H9 (cell line): ENCODE measurements around the gene BNIP1. TPM values are rescaled to one million over a fixed set of nuclear protein-coding genes. Genes with fewer than 3 reads are reported as not detected.
A peak's percentile ranks its signal among the peaks of the same experiment; 100 is the strongest.

Source experiments
- DNase-seq: peaks from one replicate; pipeline ENCODE4 v3.0.0-alpha.2; 2017
- H2AFZ ChIP-seq: one replicate; pipeline ENCODE4 v1.6.1; 2013; ENCODE audit warnings: mild to moderate bottlenecking, low read length, control low read depth, moderate library complexity
- H2AK5ac ChIP-seq: 2 replicates; pipeline ENCODE4 v1.6.1; 2013; ENCODE audit warnings: low read length, control low read depth, mixed read lengths; ENCODE audit not compliant: insufficient read length
- H2BK120ac ChIP-seq: one replicate; pipeline ENCODE4 v1.6.1; 2013; ENCODE audit warnings: low read depth, mild to moderate bottlenecking, low read length, control low read depth, inconsistent platforms; ENCODE audit not compliant: poor library complexity, severe bottlenecking
- H2BK12ac ChIP-seq: 2 replicates; pipeline ENCODE4 v1.6.1; 2013; ENCODE audit warnings: low read length, control low read depth, mixed read lengths, low read depth; ENCODE audit not compliant: insufficient read length
- H2BK15ac ChIP-seq: 2 replicates; pipeline ENCODE4 v1.6.1; 2013; ENCODE audit warnings: low read depth, low read length, control low read depth
- H2BK20ac ChIP-seq: one replicate; pipeline ENCODE4 v1.6.1; 2013; ENCODE audit warnings: low read depth, mild to moderate bottlenecking, low read length, control low read depth, inconsistent platforms; ENCODE audit not compliant: poor library complexity, severe bottlenecking
- H2BK5ac ChIP-seq: 2 replicates; pipeline ENCODE4 v1.6.1; 2013; ENCODE audit warnings: low read length, control low read depth, mixed read lengths; ENCODE audit not compliant: insufficient read length
- H3K14ac ChIP-seq: 2 replicates; pipeline ENCODE4 v1.6.1; 2013; ENCODE audit warnings: low read length, control low read depth; ENCODE audit not compliant: insufficient read depth
- H3K18ac ChIP-seq: 2 replicates; pipeline ENCODE4 v1.6.1; 2013; ENCODE audit warnings: low read depth, mild to moderate bottlenecking, mixed read lengths, low read length, control low read depth; ENCODE audit not compliant: insufficient read length
- H3K23ac ChIP-seq: 2 replicates; pipeline ENCODE4 v1.6.1; 2013; ENCODE audit warnings: low read length, control low read depth, mixed read lengths, low read depth; ENCODE audit not compliant: insufficient read length
- H3K23me2 ChIP-seq: 2 replicates; pipeline ENCODE4 v1.6.1; 2013; ENCODE audit warnings: low read depth, mild to moderate bottlenecking, mixed read lengths, low read length, control low read depth; ENCODE audit not compliant: insufficient read length, poor library complexity, severe bottlenecking
- H3K27ac ChIP-seq: 2 replicates; pipeline ENCODE4 v1.5.1; 2013; ENCODE audit warnings: low read length, control low read depth, mixed read lengths, low read depth; ENCODE audit not compliant: insufficient read length
- H3K27me3 ChIP-seq: 2 replicates; pipeline ENCODE4 v1.6.1; 2013; ENCODE audit warnings: low read length, control low read depth, inconsistent platforms; ENCODE audit not compliant: insufficient read depth
- H3K4ac ChIP-seq: 2 replicates; pipeline ENCODE4 v1.6.1; 2013; ENCODE audit warnings: low read depth, mild to moderate bottlenecking, control low read depth, inconsistent platforms, low read length, moderate library complexity
- H3K4me1 ChIP-seq: 2 replicates; pipeline ENCODE4 v1.6.1; 2013; ENCODE audit warnings: low read length, control low read depth, inconsistent platforms; ENCODE audit not compliant: insufficient read depth
- H3K4me2 ChIP-seq: 2 replicates; pipeline ENCODE4 v1.6.1; 2013; ENCODE audit warnings: low read length, control low read depth, mixed read lengths; ENCODE audit not compliant: insufficient read length, insufficient read depth
- H3K56ac ChIP-seq: 2 replicates; pipeline ENCODE4 v1.6.1; 2013; ENCODE audit warnings: low read depth, mild to moderate bottlenecking, mixed read lengths, low read length, control low read depth; ENCODE audit not compliant: insufficient read length
- H3K79me1 ChIP-seq: 2 replicates; pipeline ENCODE4 v1.6.1; 2013; ENCODE audit warnings: low read depth, mild to moderate bottlenecking, moderate library complexity, low read length, control low read depth, inconsistent platforms; ENCODE audit not compliant: insufficient read depth, poor library complexity, severe bottlenecking
- H3K79me2 ChIP-seq: 2 replicates; pipeline ENCODE4 v1.6.1; 2013; ENCODE audit warnings: low read length, control low read depth, inconsistent platforms; ENCODE audit not compliant: insufficient read depth
- H3K9ac ChIP-seq: 2 replicates; pipeline ENCODE4 v1.6.1; 2013; ENCODE audit warnings: low read length, control low read depth, mixed read lengths; ENCODE audit not compliant: insufficient read length; ENCODE audit errors: extremely low read depth
- H3K9me3 ChIP-seq: one replicate; pipeline ENCODE4 v1.6.1; 2013; ENCODE audit warnings: low read depth, low read length, inconsistent platforms; ENCODE audit not compliant: control insufficient read depth
- H3T11ph ChIP-seq: one replicate; pipeline ENCODE4 v1.6.1; 2013; ENCODE audit warnings: mild to moderate bottlenecking, low read length, control low read depth, inconsistent platforms
- H4K20me1 ChIP-seq: one replicate; pipeline ENCODE4 v1.6.1; 2013; ENCODE audit not compliant: control insufficient read depth, insufficient read length, insufficient read depth
- H4K5ac ChIP-seq: 2 replicates; pipeline ENCODE4 v1.6.1; 2013; ENCODE audit warnings: low read depth, mild to moderate bottlenecking, mixed read lengths, low read length, control low read depth; ENCODE audit not compliant: insufficient read length
- H4K8ac ChIP-seq: replicated peaks from 2 replicates; pipeline ENCODE4 v1.6.1; 2013; ENCODE audit warnings: low read length, control low read depth, mixed read lengths, low read depth; ENCODE audit not compliant: insufficient read length
- H4K91ac ChIP-seq: 2 replicates; pipeline ENCODE4 v1.6.1; 2013; ENCODE audit warnings: low read depth, mild to moderate bottlenecking, moderate library complexity, mixed read lengths, low read length, control low read depth; ENCODE audit not compliant: insufficient read length
- H3K27ac Mint-ChIP-seq, 3 experiments: 2 replicates in 2 of 3; 3 replicates in 1 of 3; pipeline ENCODE4 v1.8.0; 2020 to 2021; ENCODE audit warnings: mixed read lengths in 3 of 3, mild to moderate bottlenecking in 1 of 3, moderate library complexity in 1 of 3
- H3K27me3 Mint-ChIP-seq: 2 replicates; pipeline ENCODE4 v1.8.0; 2021; ENCODE audit warnings: low read depth, mild to moderate bottlenecking, moderate library complexity, mixed read lengths
- H3K36me3 Mint-ChIP-seq, 3 experiments: 2 replicates in 2 of 3; 3 replicates in 1 of 3; pipeline ENCODE4 v1.8.0; 2020 to 2021; ENCODE audit warnings: low read depth in 3 of 3, mixed read lengths in 3 of 3; ENCODE audit not compliant: insufficient read depth in 1 of 3
- H3K4me1 Mint-ChIP-seq, 2 experiments: 2 replicates each; pipeline ENCODE4 v1.8.0; 2020; ENCODE audit warnings: mixed read lengths in 2 of 2
- H3K4me3 Mint-ChIP-seq, 2 experiments: 2 replicates in 1 of 2; 3 replicates in 1 of 2; pipeline ENCODE4 v1.8.0; 2020 to 2021; ENCODE audit warnings: mild to moderate bottlenecking in 2 of 2, mixed read lengths in 2 of 2, moderate library complexity in 1 of 2
- H3K9me3 Mint-ChIP-seq, 2 experiments: 2 replicates in 1 of 2; 3 replicates in 1 of 2; pipeline ENCODE4 v1.8.0; 2020; ENCODE audit warnings: mild to moderate bottlenecking in 2 of 2, mixed read lengths in 2 of 2, moderate library complexity in 1 of 2
- WGBS: extraction: QIAGEN DNeasy Blood & Tissue Kit; methylation state at CpG from one replicate; pipeline ENCODE4 v1.1.7; 2013; ENCODE audit warnings: missing lambda C conversion rate, low lambda C conversion rate, mixed read lengths; ENCODE audit not compliant: insufficient read length; ENCODE audit errors: extremely low coverage; 5-methylcytosine and 5-hydroxymethylcytosine counted together
- total RNA-seq: library from RNA; stranded (reverse); gene quantifications from 2 replicates; pipeline ENCODE4 v1.2.1, GENCODE V29; 2021
- TF ChIP-seq, protein P1 (sequence below): fragments of 200-600 bp; sonication (generic); conservative IDR thresholded peaks from 3 replicates; pipeline ENCODE4 v1.8.0; 2021; ENCODE audit warnings: antibody characterized with exemption, mild to moderate bottlenecking

The BNIP1 gene
- total RNA-seq, 1 experiment from 2014 or later = 8.8 TPM

DNA sequence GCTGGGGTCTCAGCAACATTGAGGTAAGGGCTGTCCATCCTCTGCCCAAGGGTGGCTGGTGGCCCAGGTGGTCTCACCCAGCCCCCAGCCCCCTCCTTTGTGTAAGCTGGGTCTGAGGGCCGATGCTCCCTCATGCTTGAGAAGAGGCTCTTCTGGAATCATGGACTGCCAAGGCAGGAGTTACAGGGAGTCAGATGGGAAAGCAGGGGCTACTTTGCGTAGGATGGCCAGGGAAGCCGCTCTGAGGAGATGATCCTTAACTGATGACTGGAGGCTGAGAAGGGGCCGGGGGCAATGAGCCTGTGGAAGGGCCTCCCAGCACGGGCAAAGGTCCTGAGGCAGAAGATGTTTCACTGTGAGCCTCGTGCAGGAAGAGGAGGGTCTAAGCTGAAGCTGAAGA, 67.0 kb downstream of the BNIP1 start:
- Histone ChIP-seq H3K4me1 (no peaks in the 10 kb centered on the region), H3K79me2 (no peaks in the 10 kb centered on the region), H3K79me1 (no peaks in the 10 kb centered on the region), H2AK5ac (no peak overlapping the region), H3K9ac (no peak overlapping the region), H3K27ac (no peak overlapping the region), H2AFZ (no peak overlapping the region), H3K18ac (no peak overlapping the region), H3K4me2 (no peak overlapping the region), H2BK15ac (no peak overlapping the region), H2BK120ac (no peak overlapping the region), H2BK20ac (no peak overlapping the region), H3K23me2 (no peaks in the 10 kb centered on the region), H4K20me1 (no peaks in the 10 kb centered on the region), H2BK12ac (no peak overlapping the region), H2BK5ac (no peak overlapping the region), H4K91ac (no peak overlapping the region), H4K5ac (no peak overlapping the region), H3K27me3 (no peaks in the 10 kb centered on the region; the same call in 1 of the 2 replicates), H3K56ac (no peak overlapping the region), H3K9me3 (no peaks in the 10 kb centered on the region), H4K8ac (no peak overlapping the region), H3K4ac (no peak overlapping the region), H3K23ac (no peak overlapping the region), H3T11ph (no peak overlapping the region), H3K14ac (no peak overlapping the region)
- H3K9me3 Mint-ChIP-seq = peaks cover 0 to 5% of the 10 kb centered on the region in 2 experiments; a peak in 4 of 5 replicates
- H3K36me3 Mint-ChIP-seq = peaks cover 0 to 4% (median 1%) of the 10 kb centered on the region in 3 experiments; a peak in 1 of 7 replicates
- H3K4me1 Mint-ChIP-seq = peaks cover 2 to 3% of the 10 kb centered on the region in 2 experiments; a peak in 2 of 4 replicates
- H3K4me3 Mint-ChIP-seq = no peak overlapping the region
- H3K27ac Mint-ChIP-seq = peak overlapping the region in 1 of 3 experiments; percentile 50; a peak in 1 of 7 replicates
- TF ChIP-seq, protein P1, sequence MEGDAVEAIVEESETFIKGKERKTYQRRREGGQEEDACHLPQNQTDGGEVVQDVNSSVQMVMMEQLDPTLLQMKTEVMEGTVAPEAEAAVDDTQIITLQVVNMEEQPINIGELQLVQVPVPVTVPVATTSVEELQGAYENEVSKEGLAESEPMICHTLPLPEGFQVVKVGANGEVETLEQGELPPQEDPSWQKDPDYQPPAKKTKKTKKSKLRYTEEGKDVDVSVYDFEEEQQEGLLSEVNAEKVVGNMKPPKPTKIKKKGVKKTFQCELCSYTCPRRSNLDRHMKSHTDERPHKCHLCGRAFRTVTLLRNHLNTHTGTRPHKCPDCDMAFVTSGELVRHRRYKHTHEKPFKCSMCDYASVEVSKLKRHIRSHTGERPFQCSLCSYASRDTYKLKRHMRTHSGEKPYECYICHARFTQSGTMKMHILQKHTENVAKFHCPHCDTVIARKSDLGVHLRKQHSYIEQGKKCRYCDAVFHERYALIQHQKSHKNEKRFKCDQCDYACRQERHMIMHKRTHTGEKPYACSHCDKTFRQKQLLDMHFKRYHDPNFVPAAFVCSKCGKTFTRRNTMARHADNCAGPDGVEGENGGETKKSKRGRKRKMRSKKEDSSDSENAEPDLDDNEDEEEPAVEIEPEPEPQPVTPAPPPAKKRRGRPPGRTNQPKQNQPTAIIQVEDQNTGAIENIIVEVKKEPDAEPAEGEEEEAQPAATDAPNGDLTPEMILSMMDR = no peak
- peaks cover 74% of the 10 kb centered on the region for H3K27me3 Mint-ChIP-seq
- no peak for DNase-seq
- WGBS = no CpG with 5 or more reads among the region's 6 CpGs
